Esophagus muscularis mucosa (tissue), 3 donors: ENCODE data around the gene RIC1.

Source experiments
- CTCF ChIP-seq, 3 experiments: fragments of 200-600 bp in 2 of 3; fragments of 450-650 bp in 1 of 3; sonication (generic) in 2 of 3; IDR thresholded peaks; one replicate each; pipeline ENCODE4 v1.5.1; 2017 to 2019; ENCODE audit warnings: antibody characterized with exemption in 3 of 3, mild to moderate bottlenecking in 2 of 3, moderate library complexity in 1 of 3
- POLR2A ChIP-seq: fragments of 450-650 bp; IDR thresholded peaks from one replicate; pipeline ENCODE4 v1.6.1; 2017; ENCODE audit warnings: antibody characterized with exemption, moderate library complexity, mild to moderate bottlenecking, low read depth

GRCh38 chr9:5650356-5651105 is 21.6 kb downstream of the RIC1 start:
- TF ChIP-seq POLR2A, result no peak
- no peak for TF ChIP-seq CTCF (IDR thresholded peaks at IDR 0.05)
